ENCODE data around the gene TMCO4.

Gene TMCO4

DNA sequence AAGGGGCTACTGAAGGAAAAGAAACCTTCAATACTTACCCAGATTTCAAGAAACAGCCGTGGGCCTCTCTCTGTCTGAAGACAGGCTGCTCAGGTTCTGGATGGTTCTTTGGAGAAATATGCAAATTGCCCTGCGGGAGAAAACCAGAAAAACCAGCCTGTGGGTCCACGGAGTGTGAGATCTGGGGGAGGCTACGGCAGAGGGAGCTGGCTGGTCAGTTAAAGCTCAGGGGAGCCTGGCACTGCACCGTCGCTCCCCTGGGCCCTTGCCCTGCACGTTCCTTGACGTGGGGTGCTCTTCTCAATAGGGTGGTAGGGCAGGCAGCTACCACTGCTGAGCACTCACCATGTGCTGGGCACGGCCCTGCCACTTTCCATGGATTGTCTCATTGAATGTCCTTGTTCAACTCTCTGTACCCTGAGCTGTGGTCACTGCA is 12.7 kb downstream of the TMCO4 start (continued):
- TF ChIP-seq, protein P1, sequence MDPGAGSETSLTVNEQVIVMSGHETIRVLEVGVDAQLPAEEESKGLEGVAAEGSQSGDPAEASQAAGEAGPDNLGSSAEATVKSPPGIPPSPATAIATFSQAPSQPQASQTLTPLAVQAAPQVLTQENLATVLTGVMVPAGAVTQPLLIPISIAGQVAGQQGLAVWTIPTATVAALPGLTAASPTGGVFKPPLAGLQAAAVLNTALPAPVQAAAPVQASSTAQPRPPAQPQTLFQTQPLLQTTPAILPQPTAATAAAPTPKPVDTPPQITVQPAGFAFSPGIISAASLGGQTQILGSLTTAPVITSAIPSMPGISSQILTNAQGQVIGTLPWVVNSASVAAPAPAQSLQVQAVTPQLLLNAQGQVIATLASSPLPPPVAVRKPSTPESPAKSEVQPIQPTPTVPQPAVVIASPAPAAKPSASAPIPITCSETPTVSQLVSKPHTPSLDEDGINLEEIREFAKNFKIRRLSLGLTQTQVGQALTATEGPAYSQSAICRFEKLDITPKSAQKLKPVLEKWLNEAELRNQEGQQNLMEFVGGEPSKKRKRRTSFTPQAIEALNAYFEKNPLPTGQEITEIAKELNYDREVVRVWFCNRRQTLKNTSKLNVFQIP (CRISPR knock-in tag; IDR thresholded peaks at IDR 0.05; ENCODE audit: borderline replicate concordance, low read depth) = no peak

DNA sequence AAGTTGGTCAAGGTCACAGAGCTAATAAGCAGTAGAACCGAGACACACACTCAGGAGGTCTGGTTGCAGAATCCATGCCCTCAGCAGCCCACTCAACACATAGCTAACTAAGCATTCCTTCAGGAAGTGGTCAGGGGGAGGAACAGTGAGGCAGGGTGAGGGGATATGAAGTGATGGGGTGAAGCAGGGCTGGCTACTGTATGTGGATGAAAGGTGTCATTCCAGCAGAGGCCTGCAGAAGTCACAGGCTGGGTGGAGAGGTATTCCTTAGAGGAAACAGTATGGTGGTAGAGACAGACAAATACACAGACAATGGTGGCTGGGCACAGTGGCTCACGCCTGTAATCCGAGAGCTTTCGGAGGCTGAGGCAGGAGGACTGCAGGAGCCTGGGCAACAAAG is 14.1 kb downstream of the TMCO4 start:
- TF ChIP-seq BACH2 (CRISPR knock-in tag; IDR thresholded peaks at IDR 0.05; ENCODE audit: borderline replicate concordance) (no peak), ESRRG (CRISPR knock-in tag; IDR thresholded peaks at IDR 0.05) (no peak), OSR1 (CRISPR knock-in tag; IDR thresholded peaks at IDR 0.05) (no peak), CSDC2 (CRISPR knock-in tag; IDR thresholded peaks at IDR 0.05) (no peak), SNAI2 (CRISPR knock-in tag; IDR thresholded peaks at IDR 0.05) (no peak), ZNF70 (CRISPR knock-in tag; IDR thresholded peaks at IDR 0.05) (no peak), ZFP30 (CRISPR knock-in tag; IDR thresholded peaks at IDR 0.05) (no peak), ISL1 (CRISPR knock-in tag; IDR thresholded peaks at IDR 0.05) (no peak)
- TF ChIP-seq, protein P2, sequence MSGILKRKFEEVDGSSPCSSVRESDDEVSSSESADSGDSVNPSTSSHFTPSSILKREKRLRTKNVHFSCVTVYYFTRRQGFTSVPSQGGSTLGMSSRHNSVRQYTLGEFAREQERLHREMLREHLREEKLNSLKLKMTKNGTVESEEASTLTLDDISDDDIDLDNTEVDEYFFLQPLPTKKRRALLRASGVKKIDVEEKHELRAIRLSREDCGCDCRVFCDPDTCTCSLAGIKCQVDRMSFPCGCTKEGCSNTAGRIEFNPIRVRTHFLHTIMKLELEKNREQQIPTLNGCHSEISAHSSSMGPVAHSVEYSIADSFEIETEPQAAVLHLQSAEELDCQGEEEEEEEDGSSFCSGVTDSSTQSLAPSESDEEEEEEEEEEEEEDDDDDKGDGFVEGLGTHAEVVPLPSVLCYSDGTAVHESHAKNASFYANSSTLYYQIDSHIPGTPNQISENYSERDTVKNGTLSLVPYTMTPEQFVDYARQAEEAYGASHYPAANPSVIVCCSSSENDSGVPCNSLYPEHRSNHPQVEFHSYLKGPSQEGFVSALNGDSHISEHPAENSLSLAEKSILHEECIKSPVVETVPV (CRISPR knock-in tag; IDR thresholded peaks at IDR 0.05) = no peak
- TF ChIP-seq, protein P1 (CRISPR knock-in tag; IDR thresholded peaks at IDR 0.05; ENCODE audit: borderline replicate concordance, low read depth) = no peak
- TF ChIP-seq, protein P3, sequence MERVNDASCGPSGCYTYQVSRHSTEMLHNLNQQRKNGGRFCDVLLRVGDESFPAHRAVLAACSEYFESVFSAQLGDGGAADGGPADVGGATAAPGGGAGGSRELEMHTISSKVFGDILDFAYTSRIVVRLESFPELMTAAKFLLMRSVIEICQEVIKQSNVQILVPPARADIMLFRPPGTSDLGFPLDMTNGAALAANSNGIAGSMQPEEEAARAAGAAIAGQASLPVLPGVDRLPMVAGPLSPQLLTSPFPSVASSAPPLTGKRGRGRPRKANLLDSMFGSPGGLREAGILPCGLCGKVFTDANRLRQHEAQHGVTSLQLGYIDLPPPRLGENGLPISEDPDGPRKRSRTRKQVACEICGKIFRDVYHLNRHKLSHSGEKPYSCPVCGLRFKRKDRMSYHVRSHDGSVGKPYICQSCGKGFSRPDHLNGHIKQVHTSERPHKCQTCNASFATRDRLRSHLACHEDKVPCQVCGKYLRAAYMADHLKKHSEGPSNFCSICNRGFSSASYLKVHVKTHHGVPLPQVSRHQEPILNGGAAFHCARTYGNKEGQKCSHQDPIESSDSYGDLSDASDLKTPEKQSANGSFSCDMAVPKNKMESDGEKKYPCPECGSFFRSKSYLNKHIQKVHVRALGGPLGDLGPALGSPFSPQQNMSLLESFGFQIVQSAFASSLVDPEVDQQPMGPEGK (CRISPR knock-in tag; IDR thresholded peaks at IDR 0.05; ENCODE audit: borderline replicate concordance) = no peak
- no peak for ATAC-seq

DNA sequence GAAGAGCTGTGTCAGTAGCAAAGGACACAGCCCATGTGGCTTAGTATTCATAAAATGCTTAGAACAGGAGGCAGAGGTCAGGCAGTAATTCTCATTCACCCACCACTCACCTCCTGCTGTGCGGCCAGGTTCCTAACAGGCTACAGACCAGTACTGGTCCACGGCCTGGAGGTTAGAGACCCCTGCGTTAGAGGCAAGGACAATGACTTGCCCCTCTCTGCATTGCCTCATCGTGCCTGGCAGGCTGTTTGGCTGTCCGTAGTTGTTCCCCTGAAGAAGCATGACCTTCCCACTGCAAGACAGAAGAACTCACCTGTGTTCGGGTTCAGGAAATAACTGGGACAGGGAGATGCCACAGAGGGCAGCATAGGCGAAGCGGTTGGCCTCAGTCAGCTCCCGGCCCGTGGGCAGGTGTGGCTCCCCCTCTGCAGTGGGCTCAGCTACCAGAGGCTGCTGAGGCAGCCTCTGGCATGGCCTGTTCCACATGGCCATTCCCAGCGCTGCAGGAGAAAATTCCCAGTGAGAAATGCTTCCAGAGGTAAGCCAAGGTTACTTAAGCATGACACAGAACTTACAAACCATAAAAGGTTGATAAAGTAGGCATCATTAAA is 19.3 kb downstream of the TMCO4 start:
- TF ChIP-seq, protein P1 (CRISPR knock-in tag; IDR thresholded peaks at IDR 0.05; ENCODE audit: borderline replicate concordance, low read depth) = no peak
- no peak for TF ChIP-seq ARNTL (CRISPR knock-in tag; IDR thresholded peaks at IDR 0.05; ENCODE audit: borderline replicate concordance, low read depth)
- TF ChIP-seq, protein P3 (CRISPR knock-in tag; IDR thresholded peaks at IDR 0.05; ENCODE audit: borderline replicate concordance) = no peak
- TF ChIP-seq, protein P4, sequence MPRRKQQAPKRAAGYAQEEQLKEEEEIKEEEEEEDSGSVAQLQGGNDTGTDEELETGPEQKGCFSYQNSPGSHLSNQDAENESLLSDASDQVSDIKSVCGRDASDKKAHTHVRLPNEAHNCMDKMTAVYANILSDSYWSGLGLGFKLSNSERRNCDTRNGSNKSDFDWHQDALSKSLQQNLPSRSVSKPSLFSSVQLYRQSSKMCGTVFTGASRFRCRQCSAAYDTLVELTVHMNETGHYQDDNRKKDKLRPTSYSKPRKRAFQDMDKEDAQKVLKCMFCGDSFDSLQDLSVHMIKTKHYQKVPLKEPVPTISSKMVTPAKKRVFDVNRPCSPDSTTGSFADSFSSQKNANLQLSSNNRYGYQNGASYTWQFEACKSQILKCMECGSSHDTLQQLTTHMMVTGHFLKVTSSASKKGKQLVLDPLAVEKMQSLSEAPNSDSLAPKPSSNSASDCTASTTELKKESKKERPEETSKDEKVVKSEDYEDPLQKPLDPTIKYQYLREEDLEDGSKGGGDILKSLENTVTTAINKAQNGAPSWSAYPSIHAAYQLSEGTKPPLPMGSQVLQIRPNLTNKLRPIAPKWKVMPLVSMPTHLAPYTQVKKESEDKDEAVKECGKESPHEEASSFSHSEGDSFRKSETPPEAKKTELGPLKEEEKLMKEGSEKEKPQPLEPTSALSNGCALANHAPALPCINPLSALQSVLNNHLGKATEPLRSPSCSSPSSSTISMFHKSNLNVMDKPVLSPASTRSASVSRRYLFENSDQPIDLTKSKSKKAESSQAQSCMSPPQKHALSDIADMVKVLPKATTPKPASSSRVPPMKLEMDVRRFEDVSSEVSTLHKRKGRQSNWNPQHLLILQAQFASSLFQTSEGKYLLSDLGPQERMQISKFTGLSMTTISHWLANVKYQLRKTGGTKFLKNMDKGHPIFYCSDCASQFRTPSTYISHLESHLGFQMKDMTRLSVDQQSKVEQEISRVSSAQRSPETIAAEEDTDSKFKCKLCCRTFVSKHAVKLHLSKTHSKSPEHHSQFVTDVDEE (CRISPR knock-in tag; IDR thresholded peaks at IDR 0.05) = no peak
- no peak for ATAC-seq
